ENCODE results near the gene OR13J1.
"Not testable (repeated sequence)": the region's sequence is repeated elsewhere in the genome, so short reads cannot be mapped to it uniquely, and the experiment has no call there.

The OR13J1 gene

GRCh38 chr9:35908504-35909125 lies 38.4 kb upstream of the OR13J1 start:
- Mint-ChIP-seq H3K9me3 (no peaks in the 10 kb centered on the region), H3K4me3 (no peak overlapping the region), H3K27ac (no peak overlapping the region), H3K27me3 (no peaks in the 10 kb centered on the region), H3K36me3 (ENCODE audit: low read depth) (no peaks in the 10 kb centered on the region), H3K4me1 (peaks cover 43% of the 10 kb centered on the region)
- no peak for DNase-seq
- no peak for ATAC-seq

- peaks cover under 1% of the 10 kb centered on the region for H3K27me3 Mint-ChIP-seq
- H3K36me3 Mint-ChIP-seq (ENCODE audit: low read depth), result no peaks in the 10 kb centered on the region
- H3K27ac Mint-ChIP-seq, result no peak overlapping the region
- no peak for DNase-seq
- H3K9me3 Mint-ChIP-seq, result no peaks in the 10 kb centered on the region
- no peak for ATAC-seq
- no peak overlapping the region for H3K4me3 Mint-ChIP-seq
- peaks cover 43% of the 10 kb centered on the region for H3K4me1 Mint-ChIP-seq
Measured at GRCh38 chr9:35907711-35908503, 37.7 kb upstream of the OR13J1 start.

- Mint-ChIP-seq H3K27me3 (peaks cover 2% of the 10 kb centered on the region), H3K4me1 (peaks cover 41% of the 10 kb centered on the region)
Measured at GRCh38 chr9:35906923-35907699, 36.9 kb upstream of the OR13J1 start.

GRCh38 chr9:35905912-35906679 lies 35.9 kb upstream of the OR13J1 start, which contains the start of gene HRCT1:
Gene HRCT1 (plus strand): TSS chr9:35906202. CDS start chr9:35906288, 86 bp downstream.
- peaks cover 33% of the 10 kb centered on the region for H3K4me1 Mint-ChIP-seq

More at GRCh38 chr9:35906923-35907699, 36.9 kb upstream of the OR13J1 start:
- H3K27ac Mint-ChIP-seq, result no peak overlapping the region
- no peak for ATAC-seq
- H3K4me3 Mint-ChIP-seq, result no peak overlapping the region
- DNase-seq, result no peak
- no peaks in the 10 kb centered on the region for H3K9me3 Mint-ChIP-seq
- no peaks in the 10 kb centered on the region for H3K36me3 Mint-ChIP-seq (ENCODE audit: low read depth)

GRCh38 chr9:35905051-35905781 lies 35.0 kb upstream of the OR13J1 start:
- Mint-ChIP-seq H3K4me3 (no peak overlapping the region), H3K27ac (no peak overlapping the region), H3K27me3 (peaks cover 4% of the 10 kb centered on the region), H3K36me3 (ENCODE audit: low read depth) (no peaks in the 10 kb centered on the region), H3K4me1 (peaks cover 25% of the 10 kb centered on the region), H3K9me3 (no peaks in the 10 kb centered on the region)
- ATAC-seq (no peak), DNase-seq (no peak)

More at GRCh38 chr9:35905912-35906679, 35.9 kb upstream of the OR13J1 start, which contains the start of gene HRCT1:
- H3K9me3 Mint-ChIP-seq, result no peaks in the 10 kb centered on the region
- DNase-seq (no peak), ATAC-seq (no peak)
- peaks cover 2% of the 10 kb centered on the region for H3K27me3 Mint-ChIP-seq
- H3K27ac Mint-ChIP-seq, result no peak within 1 kb of the TSS
- H3K36me3 Mint-ChIP-seq (ENCODE audit: low read depth), result no peaks in the 10 kb centered on the region
- no peak within 1 kb of the TSS for H3K4me3 Mint-ChIP-seq

GRCh38 chr9:35904338-35904737 lies 34.1 kb upstream of the OR13J1 start:
- Mint-ChIP-seq H3K9me3 (no peaks in the 10 kb centered on the region), H3K27ac (no peak overlapping the region), H3K36me3 (ENCODE audit: low read depth) (no peaks in the 10 kb centered on the region), H3K4me3 (no peak overlapping the region), H3K27me3 (peaks cover 4% of the 10 kb centered on the region), H3K4me1 (peaks cover 17% of the 10 kb centered on the region)
- ATAC-seq (no peak), DNase-seq (no peak)

GRCh38 chr9:35903049-35903448 lies 32.8 kb upstream of the OR13J1 start:
- H3K27me3 Mint-ChIP-seq, result peaks cover 5% of the 10 kb centered on the region
- ATAC-seq (peak; percentile 43), DNase-seq (peak; percentile 29)
- H3K4me1 Mint-ChIP-seq, result peaks cover 5% of the 10 kb centered on the region
- no peaks in the 10 kb centered on the region for H3K36me3 Mint-ChIP-seq (ENCODE audit: low read depth)
- no peak overlapping the region for H3K4me3 Mint-ChIP-seq
- H3K9me3 Mint-ChIP-seq, result no peaks in the 10 kb centered on the region
- no peak overlapping the region for H3K27ac Mint-ChIP-seq

GRCh38 chr9:35899021-35899420 lies 28.8 kb upstream of the OR13J1 start:
- Mint-ChIP-seq H3K36me3 (ENCODE audit: low read depth) (no peaks in the 10 kb centered on the region), H3K4me1 (no peaks in the 10 kb centered on the region), H3K9me3 (no peaks in the 10 kb centered on the region), H3K4me3 (no peak overlapping the region), H3K27ac (no peak overlapping the region), H3K27me3 (peaks cover 7% of the 10 kb centered on the region)
- DNase-seq (no peak), ATAC-seq (no peak)

- DNase-seq (no peak), ATAC-seq (no peak)
- Mint-ChIP-seq H3K4me3 (no peak overlapping the region), H3K36me3 (ENCODE audit: low read depth) (no peaks in the 10 kb centered on the region), H3K4me1 (no peaks in the 10 kb centered on the region), H3K27ac (no peak overlapping the region), H3K9me3 (no peaks in the 10 kb centered on the region), H3K27me3 (peaks cover 12% of the 10 kb centered on the region)
Measured at GRCh38 chr9:35898337-35898736, 28.1 kb upstream of the OR13J1 start.

- DNase-seq; H3K9me3 Mint-ChIP-seq; H3K27ac Mint-ChIP-seq; ATAC-seq; H3K36me3 Mint-ChIP-seq (ENCODE audit: low read depth); H3K4me3 Mint-ChIP-seq; H3K4me1 Mint-ChIP-seq: not testable (repeated sequence)
- H3K27me3 Mint-ChIP-seq, result peaks cover 10% of the 10 kb centered on the region
Measured at GRCh38 chr9:35897376-35898099, 27.3 kb upstream of the OR13J1 start.

GRCh38 chr9:35896570-35896969 lies 26.4 kb upstream of the OR13J1 start:
- DNase-seq, result no peak
- no peaks in the 10 kb centered on the region for H3K9me3 Mint-ChIP-seq
- no peak for ATAC-seq
- no peak overlapping the region for H3K4me3 Mint-ChIP-seq
- H3K4me1 Mint-ChIP-seq, result no peaks in the 10 kb centered on the region
- no peak overlapping the region for H3K27ac Mint-ChIP-seq
- H3K36me3 Mint-ChIP-seq (ENCODE audit: low read depth), result no peaks in the 10 kb centered on the region
- peaks cover 15% of the 10 kb centered on the region for H3K27me3 Mint-ChIP-seq

- DNase-seq (no peak), ATAC-seq (no peak)
- Mint-ChIP-seq H3K4me1 (no peaks in the 10 kb centered on the region), H3K4me3 (no peak overlapping the region), H3K27me3 (peaks cover 16% of the 10 kb centered on the region), H3K27ac (no peak overlapping the region), H3K36me3 (ENCODE audit: low read depth) (no peaks in the 10 kb centered on the region), H3K9me3 (no peaks in the 10 kb centered on the region)
Measured at GRCh38 chr9:35892051-35892450, 21.9 kb upstream of the OR13J1 start.

- DNase-seq, result no peak
- no peaks in the 10 kb centered on the region for H3K4me1 Mint-ChIP-seq
- no peak overlapping the region for H3K27ac Mint-ChIP-seq
Measured at GRCh38 chr9:35891646-35892045, 21.4 kb upstream of the OR13J1 start.

More at GRCh38 chr9:35891646-35892045, 21.4 kb upstream of the OR13J1 start:
- Mint-ChIP-seq H3K4me3 (no peak overlapping the region), H3K36me3 (ENCODE audit: low read depth) (no peaks in the 10 kb centered on the region), H3K27me3 (peaks cover 16% of the 10 kb centered on the region), H3K9me3 (no peaks in the 10 kb centered on the region)
- ATAC-seq, result no peak
